Skeletal muscle tissue (tissue), 4 donors: ENCODE measurements around the gene KLRK1. TPM values are rescaled to one million over a fixed set of nuclear protein-coding genes. Genes with fewer than 3 reads are reported as not detected.
A peak's percentile ranks its signal among the peaks of the same experiment; 100 is the strongest.

Experiments used
- H3K27ac ChIP-seq: one replicate; pipeline ENCODE4 v1.7.0; 2013; ENCODE audit warnings: mild to moderate bottlenecking, low read depth, low read length, inconsistent platforms
- H3K27me3 ChIP-seq, 3 donors: one replicate each; pipeline ENCODE4 v1.7.0; 2013; ENCODE audit warnings: low read length in 3 of 3; ENCODE audit not compliant: control insufficient read depth in 3 of 3, insufficient read depth in 3 of 3
- H3K36me3 ChIP-seq, 3 donors: one replicate each; pipeline ENCODE4 v1.7.0; 2013; ENCODE audit warnings: low read length in 3 of 3; ENCODE audit not compliant: control insufficient read depth in 3 of 3, insufficient read depth in 3 of 3
- H3K4me1 ChIP-seq, 3 donors: one replicate each; pipeline ENCODE4 v1.7.0; 2013; ENCODE audit warnings: low read length in 3 of 3, mild to moderate bottlenecking in 3 of 3; ENCODE audit not compliant: control insufficient read depth in 3 of 3, insufficient read depth in 3 of 3
- H3K4me3 ChIP-seq, 3 donors: one replicate each; pipeline ENCODE4 v1.7.0; 2013; ENCODE audit warnings: low read length in 3 of 3
- H3K9ac ChIP-seq, 3 donors: one replicate each; pipeline ENCODE4 v1.7.0; 2013; ENCODE audit warnings: low read length in 3 of 3, mild to moderate bottlenecking in 3 of 3, moderate library complexity in 2 of 3, low read depth in 1 of 3
- H3K9me3 ChIP-seq, 3 donors: one replicate each; pipeline ENCODE4 v1.7.0; 2013; ENCODE audit warnings: low read length in 3 of 3; ENCODE audit not compliant: control insufficient read depth in 3 of 3
- total RNA-seq: library from RNA; depleted of rRNA; stranded (reverse); fragments of >200 nt; gene quantifications from one replicate; pipeline ENCODE4 v1.2.3, GENCODE V29; 2014
- donor health status: Osteomylitis.

The KLRK1 gene
- total RNA-seq, 1 donor from 2014 or later = 0.52 TPM

DNA sequence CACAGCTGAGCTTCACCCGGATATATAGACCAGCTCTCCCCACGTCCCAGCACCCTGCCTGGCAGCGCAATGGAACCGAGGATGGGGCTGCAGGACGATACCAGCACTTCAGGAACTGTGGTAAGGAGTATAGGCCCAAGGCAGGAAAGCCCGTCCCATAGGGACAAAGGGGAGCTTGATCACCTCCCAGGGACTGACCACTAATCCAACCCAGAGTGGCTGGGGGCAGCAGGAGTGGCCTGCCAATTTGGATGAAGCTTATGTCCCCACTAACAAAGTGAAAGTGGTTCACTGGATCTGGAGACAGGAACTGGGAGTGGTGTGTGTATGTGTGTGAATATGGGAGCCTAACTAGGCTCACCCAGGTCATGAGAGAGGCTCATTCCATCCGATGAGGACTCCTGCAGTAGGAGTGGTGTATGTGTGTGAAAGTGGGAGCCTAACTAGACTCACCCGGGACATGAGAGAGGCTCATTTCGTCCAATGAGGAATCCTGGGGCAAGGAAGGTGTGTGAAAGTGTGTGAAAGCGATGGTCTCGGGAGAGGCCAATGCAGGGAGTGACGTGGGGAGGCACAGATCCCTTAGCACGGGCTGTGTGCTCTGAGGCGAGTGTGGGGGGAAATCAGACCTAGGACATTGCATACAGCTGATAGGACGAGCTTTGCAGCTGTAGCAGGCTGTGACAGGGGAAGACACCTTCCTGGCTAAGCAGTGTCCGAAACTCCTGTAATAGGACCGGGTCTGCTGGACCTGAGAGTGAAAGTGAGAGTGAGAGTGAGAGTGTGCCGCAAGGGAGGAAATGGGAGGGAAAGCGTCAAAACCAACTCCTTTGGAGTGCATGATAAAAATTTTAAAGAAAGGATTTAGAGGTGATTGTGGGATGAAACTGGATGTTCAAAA is 25.7 kb downstream of the KLRK1 start:
- Histone ChIP-seq H3K27me3 (no peaks in the 10 kb centered on the region), H3K9me3 (no peaks in the 10 kb centered on the region), H3K4me3 (peak overlapping the region; percentile 89 to 94 (median 94)), H3K27ac (peak overlapping the region; percentile 88), H3K4me1 (peaks cover 23 to 34% (median 26%) of the 10 kb centered on the region in 3 donors), H3K9ac (peak overlapping the region; percentile 87 to 92 (median 88)), H3K36me3 (no peaks in the 10 kb centered on the region)

- Histone ChIP-seq H3K27ac (peak overlapping the region; percentile 88), H3K36me3 (no peaks in the 10 kb centered on the region), H3K4me3 (peak overlapping the region; percentile 89 to 94 (median 94)), H3K9ac (peak overlapping the region; percentile 87 to 92 (median 88)), H3K9me3 (no peaks in the 10 kb centered on the region), H3K4me1 (peaks cover 23 to 34% (median 26%) of the 10 kb centered on the region in 3 donors), H3K27me3 (no peaks in the 10 kb centered on the region)
These were observed 26.3 kb downstream of the KLRK1 start for GRCh38 chr12:10363658-10363913.

DNA sequence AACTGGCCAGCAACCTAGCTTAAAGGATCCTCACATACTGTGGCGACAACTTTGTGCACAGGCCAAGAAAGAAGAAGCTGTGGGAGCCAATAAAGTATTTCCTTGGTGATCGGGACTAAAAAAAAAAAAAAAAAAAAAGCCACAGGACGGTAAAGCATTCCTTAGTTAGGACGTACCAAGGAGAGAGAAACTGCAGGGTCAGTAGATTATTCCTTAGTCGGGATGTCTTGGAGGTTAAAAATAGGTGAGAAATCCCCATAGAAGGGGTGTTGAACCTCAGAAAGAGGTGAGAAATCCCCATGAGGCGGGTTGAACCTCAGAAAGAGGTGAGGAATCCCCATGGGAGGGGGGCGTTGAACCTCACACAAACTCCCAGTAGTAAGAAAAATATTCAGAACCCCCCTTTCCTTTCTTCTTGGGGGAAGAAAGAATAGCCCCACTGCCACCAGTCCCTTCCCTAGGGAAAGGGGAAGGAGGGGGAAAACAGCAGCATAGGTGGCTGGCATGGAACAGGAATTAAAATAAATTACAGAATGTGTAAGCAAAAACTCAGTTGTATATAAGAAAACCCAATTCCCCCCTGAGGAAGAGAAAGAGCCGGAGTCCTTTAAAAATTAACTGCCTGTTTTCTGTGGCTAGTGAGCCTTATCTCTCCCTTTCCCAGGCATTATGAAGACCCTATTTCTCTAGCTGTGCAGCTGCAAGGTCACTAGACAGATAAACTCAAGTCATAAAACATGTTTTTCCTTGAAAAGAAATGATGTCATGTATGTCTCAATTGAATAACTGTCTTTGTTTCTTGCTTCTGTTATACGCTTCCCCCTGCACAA is 26.8 kb downstream of the KLRK1 start:
- Histone ChIP-seq H3K36me3 (no peaks in the 10 kb centered on the region), H3K27ac (peak overlapping the region; percentile 88), H3K9me3 (no peaks in the 10 kb centered on the region), H3K9ac (peak overlapping the region; percentile 87 to 92 (median 88)), H3K27me3 (no peaks in the 10 kb centered on the region), H3K4me3 (peak overlapping the region; percentile 13 to 94 (median 94)), H3K4me1 (peaks cover 22 to 34% (median 26%) of the 10 kb centered on the region in 3 donors)

DNA sequence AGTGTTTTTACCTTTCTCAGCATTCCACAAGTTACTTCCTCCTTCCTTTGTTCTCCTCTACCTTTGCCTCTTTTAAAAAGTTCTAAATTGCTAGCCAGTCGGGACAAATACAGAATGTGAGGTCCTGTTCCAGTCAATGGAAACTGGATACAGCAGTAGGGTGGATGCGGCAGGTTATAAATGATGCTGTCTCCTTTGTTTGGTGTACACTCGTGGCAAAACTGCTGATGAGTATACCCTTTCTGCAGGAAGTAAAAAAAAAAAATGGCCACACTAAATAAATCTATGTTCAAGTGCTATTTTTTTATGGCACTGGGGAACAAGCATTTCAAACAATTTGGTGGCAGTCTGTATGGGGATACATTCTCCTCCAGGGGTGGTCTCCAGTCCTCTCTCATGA is 27.5 kb downstream of the KLRK1 start:
- Histone ChIP-seq H3K4me3 (no peak overlapping the region), H3K4me1 (peaks cover 22 to 34% (median 26%) of the 10 kb centered on the region in 3 donors), H3K27me3 (no peaks in the 10 kb centered on the region), H3K9ac (peak overlapping the region in 1 of 3 donors; percentile 18), H3K36me3 (no peaks in the 10 kb centered on the region), H3K27ac (no peak overlapping the region), H3K9me3 (no peaks in the 10 kb centered on the region)

GRCh38 chr12:10361622-10362021 is 28.2 kb downstream of the KLRK1 start:
- peaks cover 22 to 33% (median 26%) of the 10 kb centered on the region in 3 donors for H3K4me1 ChIP-seq
- no peak overlapping the region for H3K4me3 ChIP-seq
- no peak overlapping the region for H3K27ac ChIP-seq
- no peaks in the 10 kb centered on the region for H3K27me3 ChIP-seq
- H3K36me3 ChIP-seq = no peaks in the 10 kb centered on the region
- H3K9ac ChIP-seq = peak overlapping the region in 1 of 3 donors; percentile 59
- H3K9me3 ChIP-seq = no peaks in the 10 kb centered on the region

GRCh38 chr12:10361084-10361483 is 28.8 kb downstream of the KLRK1 start:
- no peak overlapping the region for H3K4me3 ChIP-seq
- no peak overlapping the region for H3K9ac ChIP-seq
- no peaks in the 10 kb centered on the region for H3K9me3 ChIP-seq
- H3K36me3 ChIP-seq = no peaks in the 10 kb centered on the region
- peaks cover 19 to 28% (median 22%) of the 10 kb centered on the region in 3 donors for H3K4me1 ChIP-seq
- H3K27me3 ChIP-seq = no peaks in the 10 kb centered on the region
- no peak overlapping the region for H3K27ac ChIP-seq

GRCh38 chr12:10358969-10359368 is 30.9 kb downstream of the KLRK1 start:
- Histone ChIP-seq H3K27ac (no peak overlapping the region), H3K27me3 (no peaks in the 10 kb centered on the region), H3K9ac (no peak overlapping the region), H3K4me3 (no peak overlapping the region), H3K4me1 (peaks cover 9 to 12% (median 11%) of the 10 kb centered on the region in 3 donors), H3K36me3 (no peaks in the 10 kb centered on the region), H3K9me3 (no peaks in the 10 kb centered on the region)

- Histone ChIP-seq H3K27ac (no peak overlapping the region), H3K4me3 (no peak overlapping the region), H3K27me3 (no peaks in the 10 kb centered on the region), H3K36me3 (no peaks in the 10 kb centered on the region), H3K9me3 (no peaks in the 10 kb centered on the region), H3K4me1 (peaks cover 3 to 4% (median 3%) of the 10 kb centered on the region in 3 donors), H3K9ac (no peak overlapping the region)
These were observed 31.7 kb downstream of the KLRK1 start for GRCh38 chr12:10358131-10358530.

GRCh38 chr12:10354502-10354901 is 35.3 kb downstream of the KLRK1 start:
- H3K27me3 ChIP-seq = no peaks in the 10 kb centered on the region
- no peak overlapping the region for H3K9ac ChIP-seq
- no peaks in the 10 kb centered on the region for H3K36me3 ChIP-seq
- H3K4me3 ChIP-seq = no peak overlapping the region
- no peak overlapping the region for H3K27ac ChIP-seq
- no peaks in the 10 kb centered on the region for H3K4me1 ChIP-seq
- H3K9me3 ChIP-seq = no peaks in the 10 kb centered on the region

DNA sequence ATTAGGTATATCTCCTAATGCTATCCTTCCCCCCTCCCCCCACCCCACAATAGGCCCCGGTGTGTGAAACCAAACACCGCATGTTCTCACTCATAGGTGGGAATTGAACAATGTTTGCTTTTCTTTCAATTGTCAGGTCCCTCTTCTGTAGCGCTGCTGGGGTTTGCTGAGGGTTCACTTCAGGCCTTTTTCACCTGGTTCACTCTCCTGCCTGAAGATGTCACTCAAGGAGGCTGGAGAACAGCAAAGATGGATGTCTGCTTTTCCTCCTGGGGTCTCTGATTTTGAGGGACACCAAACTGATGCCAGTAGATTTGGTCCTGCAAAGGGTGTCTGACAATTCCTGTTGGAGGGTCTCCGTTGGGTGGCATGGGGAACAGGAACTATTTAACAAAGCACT is 35.8 kb downstream of the KLRK1 start:
- Histone ChIP-seq H3K9ac (no peak overlapping the region), H3K4me3 (no peak overlapping the region), H3K36me3 (no peaks in the 10 kb centered on the region), H3K4me1 (no peaks in the 10 kb centered on the region), H3K27me3 (no peaks in the 10 kb centered on the region), H3K27ac (no peak overlapping the region), H3K9me3 (no peaks in the 10 kb centered on the region)
